Thyroid gland (tissue), 4 donors: ENCODE data around the gene PTPRR. TPM values are rescaled to one million over a fixed set of nuclear protein-coding genes. Genes with fewer than 3 reads are reported as not detected.
A peak's percentile ranks its signal among the peaks of the same experiment; 100 is the strongest.

Experiments
- DNase-seq, 2 donors: peaks; one replicate each; pipeline ENCODE4 v3.0.0-alpha.2; 2019
- H3K27ac ChIP-seq, 3 donors: fragments of 200-600 bp; sonication (generic); 1 replicate in 2 of 3; 2 replicates in 1 of 3; pipeline ENCODE4 v1.5.1; 2016 to 2019; ENCODE audit warnings: mild to moderate bottlenecking in 1 of 3, moderate library complexity in 1 of 3
- H3K27me3 ChIP-seq: fragments of 200-600 bp; sonication (generic); one replicate; pipeline ENCODE4 v1.5.1; 2019
- H3K36me3 ChIP-seq, 2 donors: fragments of 200-600 bp; sonication (generic); one replicate each; pipeline ENCODE4 v1.5.1; 2016 to 2019
- H3K4me1 ChIP-seq, 2 donors: fragments of 200-600 bp; sonication (generic); one replicate each; pipeline ENCODE4 v1.5.1; 2017 to 2019
- H3K4me3 ChIP-seq, 3 donors: fragments of 200-600 bp; sonication (generic); replicated peaks in 1 of 3; 1 replicate in 2 of 3; 2 replicates in 1 of 3; pipeline ENCODE4 v1.5.1; 2016; ENCODE audit warnings: mild to moderate bottlenecking in 1 of 3
- H3K9me3 ChIP-seq: fragments of 200-600 bp; sonication (generic); one replicate; pipeline ENCODE4 v1.5.1; 2017
- CTCF ChIP-seq, 6 experiments: fragments of 200-600 bp in 3 of 6; fragments of 450-650 bp in 3 of 6; sonication (generic) in 3 of 6; IDR thresholded peaks; one replicate each; pipeline ENCODE4 v1.5.1; 2016 to 2019; ENCODE audit warnings: antibody characterized with exemption in 6 of 6, mild to moderate bottlenecking in 2 of 6, inconsistent platforms in 1 of 6, moderate library complexity in 1 of 6
- POLR2A ChIP-seq, 2 donors: fragments of 450-650 bp; IDR thresholded peaks; one replicate each; pipeline ENCODE4 v1.6.1; 2017; ENCODE audit warnings: antibody characterized with exemption in 2 of 2, mild to moderate bottlenecking in 2 of 2, moderate library complexity in 1 of 2
- WGBS, 2 donors: methylation state at CpG; one replicate each; pipeline ENCODE4 v1.1.5; 2017; 5-methylcytosine and 5-hydroxymethylcytosine counted together
- intact Hi-C: fragments of 100-400 bp; cut with DNase I; formaldehyde crosslinking; loops from one replicate; pipeline ENCODE4 v1.15.1; 2023
- total RNA-seq, 4 donors: library from RNA; depleted of rRNA; stranded (reverse); fragments of >200 nt; gene quantifications; one replicate each; pipeline ENCODE4 v1.2.3, GENCODE V29; 2016

Gene PTPRR
- total RNA-seq, 4 donors from 2014 or later, result 0.39 to 0.94 (median 0.67) TPM; not detected in 1

DNA sequence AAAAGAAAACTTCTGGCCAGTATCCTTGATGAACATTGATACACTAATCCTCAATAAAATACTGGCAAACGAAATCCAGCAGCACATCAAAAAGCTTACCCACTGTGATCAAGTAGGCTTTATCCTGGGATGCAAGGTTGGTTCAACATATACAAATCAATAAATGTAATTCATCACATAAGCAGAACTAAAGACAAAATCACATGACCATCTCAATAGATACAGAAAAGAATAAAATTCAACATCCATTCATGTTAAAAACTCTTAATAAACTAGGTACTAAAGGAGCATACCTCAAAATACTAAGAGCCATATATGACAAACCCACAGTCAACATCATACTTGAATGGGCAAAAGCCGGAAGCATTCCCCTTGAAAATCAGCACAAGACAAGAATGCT lies 211.5 kb downstream of the PTPRR start:
- Histone ChIP-seq H3K4me3 (no peak overlapping the region), H3K9me3 (no peaks in the 10 kb centered on the region), H3K36me3 (no peaks in the 10 kb centered on the region), H3K4me1 (no peaks in the 10 kb centered on the region), H3K27ac (no peak overlapping the region), H3K27me3 (no peaks in the 10 kb centered on the region)
- 80 to 84% methylated on average over 2 of the region's 2 CpGs for WGBS, 2 donors
- DNase-seq, result no peak
- TF ChIP-seq CTCF (IDR thresholded peaks at IDR 0.05) (no peak), POLR2A (IDR thresholded peaks at IDR 0.05) (no peak)
- intact Hi-C loops, result no loop called here

DNA sequence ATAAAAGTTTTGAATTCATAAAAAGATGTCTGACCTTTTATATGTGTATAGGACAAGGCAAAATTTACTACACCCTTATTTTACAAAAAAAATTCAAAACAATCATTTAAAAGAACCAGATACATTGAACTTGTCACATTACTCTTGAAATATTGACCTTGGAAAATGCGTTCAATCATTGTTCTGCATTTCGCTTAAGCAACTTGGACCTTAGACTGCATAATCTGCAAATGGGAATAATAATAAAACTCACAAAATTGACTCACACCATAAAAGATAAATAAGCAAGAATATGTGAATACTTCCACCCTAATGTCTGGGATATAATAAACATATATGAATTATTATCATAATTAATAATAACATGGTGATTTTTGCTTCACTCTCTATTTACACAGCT lies 213.9 kb downstream of the PTPRR start:
- no peak for TF ChIP-seq CTCF (IDR thresholded peaks at IDR 0.05)
- TF ChIP-seq POLR2A (IDR thresholded peaks at IDR 0.05), result no peak
- Histone ChIP-seq H3K27ac (no peak overlapping the region), H3K36me3 (no peaks in the 10 kb centered on the region), H3K9me3 (no peaks in the 10 kb centered on the region), H3K4me3 (no peak overlapping the region), H3K4me1 (no peaks in the 10 kb centered on the region), H3K27me3 (no peaks in the 10 kb centered on the region)
- intact Hi-C loops, result no loop called here
- WGBS, 2 donors, result 92 to 96% methylated on average over 2 of the region's 2 CpGs
- no peak for DNase-seq

GRCh38 chr12:70698345-70698744 lies 222.2 kb downstream of the PTPRR start:
- intact Hi-C loops, result no loop called here
- no peak overlapping the region for H3K27ac ChIP-seq
- WGBS, 2 donors, result 76 to 88% methylated on average over 1 of the region's 1 CpG

GRCh38 chr12:70695361-70696023 lies 225.0 kb downstream of the PTPRR start:
- H3K9me3 ChIP-seq, result no peaks in the 10 kb centered on the region
- intact Hi-C loops, result no loop called here
- 69 to 81% methylated on average over 3 of the region's 3 CpGs for WGBS, 2 donors
- peaks cover 0 to 5% of the 10 kb centered on the region in 2 donors for H3K4me1 ChIP-seq
- H3K27ac ChIP-seq, result no peak overlapping the region
- no peak for DNase-seq
- H3K36me3 ChIP-seq, result no peaks in the 10 kb centered on the region
- no peak overlapping the region for H3K4me3 ChIP-seq
- no peaks in the 10 kb centered on the region for H3K27me3 ChIP-seq
- TF ChIP-seq CTCF (IDR thresholded peaks at IDR 0.05), result no peak
- TF ChIP-seq POLR2A (IDR thresholded peaks at IDR 0.05), result no peak

More at GRCh38 chr12:70698345-70698744, 222.2 kb downstream of the PTPRR start:
- TF ChIP-seq POLR2A (IDR thresholded peaks at IDR 0.05), result no peak
- no peak for TF ChIP-seq CTCF (IDR thresholded peaks at IDR 0.05)
- Histone ChIP-seq H3K36me3 (no peaks in the 10 kb centered on the region), H3K27me3 (no peaks in the 10 kb centered on the region), H3K9me3 (no peaks in the 10 kb centered on the region), H3K4me3 (no peak overlapping the region), H3K4me1 (no peaks in the 10 kb centered on the region)
- no peak for DNase-seq

- no peak for DNase-seq
- Histone ChIP-seq H3K36me3 (no peaks in the 10 kb centered on the region), H3K4me1 (peaks cover 0 to 5% of the 10 kb centered on the region in 2 donors), H3K4me3 (no peak overlapping the region), H3K27me3 (no peaks in the 10 kb centered on the region), H3K27ac (peak overlapping the region in 1 of 3 donors; percentile 66), H3K9me3 (no peaks in the 10 kb centered on the region)
- peak in 4 of 6 experiments; percentile 32 to 55 (median 45) for TF ChIP-seq CTCF (IDR thresholded peaks at IDR 0.05)
- no peak for TF ChIP-seq POLR2A (IDR thresholded peaks at IDR 0.05)
- intact Hi-C loops, result no loop called here
Observed at GRCh38 chr12:70692681-70693288, 227.8 kb downstream of the PTPRR start.
